Fibroblast of lung (primary cell): ENCODE data around the gene CSTB. TPM values are rescaled to one million over a fixed set of nuclear protein-coding genes. Genes with fewer than 3 reads are reported as not detected.

Experiments used
- DNase-seq, 2 donors: peaks; one replicate each; pipeline versions ENCODE4 v3.0.0 to v3.0.0-alpha.2; 2010; ENCODE audit warnings: low read depth in 2 of 2
- H2AFZ ChIP-seq: 2 replicates; pipeline ENCODE4 v1.5.1; 2012; ENCODE audit warnings: low read length, control low read depth, inconsistent platforms
- H3K27ac ChIP-seq: 2 replicates; pipeline ENCODE4 v1.5.1; 2011; ENCODE audit warnings: low read length, control low read depth; ENCODE audit not compliant: insufficient read depth
- H3K27me3 ChIP-seq: 2 replicates; pipeline ENCODE4 v1.5.1; 2011; ENCODE audit warnings: mild to moderate bottlenecking, low read length; ENCODE audit not compliant: control insufficient read depth, insufficient read depth
- H3K36me3 ChIP-seq: 2 replicates; pipeline ENCODE4 v1.5.1; 2011; ENCODE audit warnings: low read length; ENCODE audit not compliant: control insufficient read depth, insufficient read depth
- H3K4me1 ChIP-seq: 2 replicates; pipeline ENCODE4 v1.5.1; 2011; ENCODE audit warnings: low read length; ENCODE audit not compliant: control insufficient read depth, insufficient read depth; ENCODE audit errors: extremely low read depth
- H3K4me2 ChIP-seq: 2 replicates; pipeline ENCODE4 v1.5.1; 2011; ENCODE audit warnings: low read length, control low read depth; ENCODE audit not compliant: insufficient read depth; ENCODE audit errors: extremely low read depth
- H3K4me3 ChIP-seq, 4 experiments: fragments of 200-600 bp in 1 of 4; sonication (generic) in 1 of 4; replicated peaks in 1 of 4; 2 replicates each; pipeline ENCODE4 v1.5.1; 2011 to 2016; ENCODE audit warnings: low read length in 4 of 4, low read depth in 3 of 4, mild to moderate bottlenecking in 3 of 4, control low read depth in 2 of 4, inconsistent platforms in 1 of 4, mixed read lengths in 1 of 4; ENCODE audit not compliant: insufficient read depth in 1 of 4; ENCODE audit errors: control extremely low read depth in 1 of 4
- H3K79me2 ChIP-seq: 2 replicates; pipeline ENCODE4 v1.5.1; 2012; ENCODE audit warnings: mild to moderate bottlenecking, low read length, inconsistent platforms; ENCODE audit not compliant: control insufficient read depth, insufficient read depth
- H3K9ac ChIP-seq: 2 replicates; pipeline ENCODE4 v1.5.1; 2011; ENCODE audit warnings: mild to moderate bottlenecking, low read length, control low read depth; ENCODE audit not compliant: insufficient read depth
- H3K9me3 ChIP-seq: 2 replicates; pipeline ENCODE4 v1.5.1; 2012; ENCODE audit warnings: low read depth, low read length; ENCODE audit not compliant: control insufficient read depth, insufficient read depth
- H4K20me1 ChIP-seq: 2 replicates; pipeline ENCODE4 v1.5.1; 2011; ENCODE audit warnings: low read length; ENCODE audit not compliant: control insufficient read depth, insufficient read depth; ENCODE audit errors: extremely low read depth
- CTCF ChIP-seq, 2 donors: IDR thresholded peaks in 1 of 2; conservative IDR thresholded peaks in 1 of 2; 1 replicate in 1 of 2; 2 replicates in 1 of 2; pipeline ENCODE4 v1.5.1; 2011 to 2012; ENCODE audit warnings: low read length in 2 of 2, control low read depth in 1 of 2, inconsistent platforms in 1 of 2, low read depth in 1 of 2, mild to moderate bottlenecking in 1 of 2
- EZH2 ChIP-seq: IDR thresholded peaks from 2 replicates; pipeline ENCODE4 v1.5.1; 2012; ENCODE audit warnings: low read length, control low read depth, mild to moderate bottlenecking; ENCODE audit errors: missing control alignments
- polyA plus RNA-seq, 2 donors: library from polyadenylated mRNA; depleted of rRNA in 1 of 2; stranded (reverse) in 1 of 2; unstranded in 1 of 2; fragments of >200 nt; gene quantifications; 2 replicates each; pipeline ENCODE4 v1.2.1, GENCODE V29; 2011 to 2012; ENCODE audit warnings: missing spikeins in 1 of 2
- total RNA-seq: library from RNA; depleted of rRNA; stranded (reverse); fragments of >200 nt; gene quantifications from 2 replicates; pipeline ENCODE4 v1.2.1, GENCODE V29; 2014

Gene CSTB
- total and polyA plus RNA-seq, 2 donors (not counting 1 experiment from before 2014, with no cell fraction given) = 24.8 to 72.5 TPM

- Histone ChIP-seq H3K4me1 (no peaks in the 10 kb centered on the region), H3K4me2 (no peak overlapping the region), H3K9ac (no peak overlapping the region), H3K27me3 (no peaks in the 10 kb centered on the region), H3K79me2 (no peaks in the 10 kb centered on the region), H2AFZ (no peak overlapping the region), H3K4me3 (no peak overlapping the region), H3K27ac (no peak overlapping the region), H4K20me1 (no peaks in the 10 kb centered on the region), H3K36me3 (peaks cover 52% of the 10 kb centered on the region), H3K9me3 (no peaks in the 10 kb centered on the region)
- no peak for DNase-seq
- TF ChIP-seq EZH2 (no peak), CTCF (conservative IDR thresholded peaks at IDR 0.05 in 1 of 2, IDR thresholded peaks at IDR 0.05 in 1 of 2; ENCODE audit: low read depth in 1 of 2, low read length in 2 of 2) (no peak)
These were observed 23.3 kb upstream of the CSTB start for GRCh38 chr21:43799301-43799840.

GRCh38 chr21:43797925-43798715, 22.0 kb upstream of the CSTB start:
- no peaks in the 10 kb centered on the region for H3K9me3 ChIP-seq
- no peak overlapping the region for H3K4me2 ChIP-seq
- H2AFZ ChIP-seq = no peak overlapping the region
- peaks cover 3% of the 10 kb centered on the region for H3K79me2 ChIP-seq
- no peaks in the 10 kb centered on the region for H4K20me1 ChIP-seq
- peaks cover 53% of the 10 kb centered on the region for H3K36me3 ChIP-seq
- TF ChIP-seq EZH2 (no peak), CTCF (conservative IDR thresholded peaks at IDR 0.05 in 1 of 2, IDR thresholded peaks at IDR 0.05 in 1 of 2; ENCODE audit: low read depth in 1 of 2, low read length in 2 of 2) (no peak)
- H3K4me3 ChIP-seq = no peak overlapping the region
- no peak for DNase-seq
- no peaks in the 10 kb centered on the region for H3K27me3 ChIP-seq
- H3K9ac ChIP-seq = no peak overlapping the region
- no peaks in the 10 kb centered on the region for H3K4me1 ChIP-seq
- H3K27ac ChIP-seq = no peak overlapping the region

GRCh38 chr21:43797415-43797814, 21.3 kb upstream of the CSTB start:
- no peak overlapping the region for H2AFZ ChIP-seq
- TF ChIP-seq CTCF (conservative IDR thresholded peaks at IDR 0.05 in 1 of 2, IDR thresholded peaks at IDR 0.05 in 1 of 2; ENCODE audit: low read depth in 1 of 2, low read length in 2 of 2) = no peak
- TF ChIP-seq EZH2 = no peak
- no peaks in the 10 kb centered on the region for H4K20me1 ChIP-seq
- no peak for DNase-seq
- H3K27me3 ChIP-seq = no peaks in the 10 kb centered on the region
- H3K9ac ChIP-seq = no peak overlapping the region
- H3K27ac ChIP-seq = no peak overlapping the region
- H3K36me3 ChIP-seq = peaks cover 49% of the 10 kb centered on the region
- H3K4me2 ChIP-seq = no peak overlapping the region
- peaks cover 3% of the 10 kb centered on the region for H3K79me2 ChIP-seq
- no peaks in the 10 kb centered on the region for H3K4me1 ChIP-seq
- no peak overlapping the region for H3K4me3 ChIP-seq
- no peaks in the 10 kb centered on the region for H3K9me3 ChIP-seq
